HepG2 (cell line): ENCODE data around the gene COG8. TPM values are rescaled to one million over a fixed set of nuclear protein-coding genes. Genes with fewer than 3 reads are reported as not detected.

Source experiments
- ADNP ChIP-seq: sonication (generic); formaldehyde crosslinking; IDR thresholded peaks from 2 replicates; pipeline ENCODE4 v1.4.0; 2020; ENCODE audit warnings: missing genetic modification reagents
- ETV5 ChIP-seq: IDR thresholded peaks from 2 replicates; pipeline ENCODE4 v1.6.1; 2018; ENCODE audit warnings: missing biosample characterization, missing genetic modification reagents, inconsistent platforms, borderline replicate concordance
- HNRNPL ChIP-seq: fragments of 200-400 bp; formaldehyde crosslinking; IDR thresholded peaks from 2 replicates; pipeline ENCODE4 v1.6.1; 2017; ENCODE audit warnings: mild to moderate bottlenecking, low read depth, low read length
- ISL2 ChIP-seq: sonication (generic); formaldehyde crosslinking; IDR thresholded peaks from 2 replicates; pipeline ENCODE4 v1.5.0; 2020; ENCODE audit warnings: missing genetic modification reagents
- LRRFIP1 ChIP-seq: sonication (generic); formaldehyde crosslinking; conservative IDR thresholded peaks from 2 replicates; pipeline ENCODE4 v1.4.0; 2020; ENCODE audit warnings: missing genetic modification reagents
- MAFG ChIP-seq: sonication (generic); formaldehyde crosslinking; IDR thresholded peaks from 2 replicates; pipeline ENCODE4 v1.5.1; 2020; ENCODE audit warnings: mild to moderate bottlenecking, missing genetic modification reagents
- MNT ChIP-seq: fragments of 450-650 bp; IDR thresholded peaks from 2 replicates; pipeline ENCODE4 v1.6.1; 2016
- PCBP1 ChIP-seq: fragments of 200-400 bp; formaldehyde crosslinking; IDR thresholded peaks from 2 replicates; pipeline ENCODE4 v1.6.1; 2017; ENCODE audit warnings: mild to moderate bottlenecking, low read depth, low read length, borderline replicate concordance
- SATB2 ChIP-seq: sonication (generic); formaldehyde crosslinking; IDR thresholded peaks from 2 replicates; pipeline ENCODE4 v1.5.0; 2020; ENCODE audit warnings: missing genetic modification reagents
- SNAI1 ChIP-seq: sonication (generic); formaldehyde crosslinking; IDR thresholded peaks from 2 replicates; pipeline ENCODE4 v1.5.0; 2020; ENCODE audit warnings: mild to moderate bottlenecking, missing genetic modification reagents, borderline replicate concordance
- STAG1 ChIP-seq: sonication (generic); formaldehyde crosslinking; IDR thresholded peaks from 2 replicates; pipeline ENCODE4 v1.4.0; 2020; ENCODE audit warnings: missing genetic modification reagents
- THAP8 ChIP-seq: sonication (generic); formaldehyde crosslinking; IDR thresholded peaks from 2 replicates; pipeline ENCODE4 v1.5.1; 2020; ENCODE audit warnings: missing genetic modification reagents, mild to moderate bottlenecking, borderline replicate concordance
- XRCC5 ChIP-seq: fragments of 200-400 bp; formaldehyde crosslinking; optimal IDR thresholded peaks from 2 replicates; pipeline ENCODE3; 2017; ENCODE audit warnings: mild to moderate bottlenecking, low read length
- YEATS4 ChIP-seq: sonication (generic); formaldehyde crosslinking; IDR thresholded peaks from 2 replicates; pipeline ENCODE4 v1.4.0; 2020; ENCODE audit warnings: missing genetic modification reagents, borderline replicate concordance
- ZBTB44 ChIP-seq: sonication (generic); formaldehyde crosslinking; IDR thresholded peaks from 2 replicates; pipeline ENCODE4 v1.4.0; 2020; ENCODE audit warnings: missing genetic modification reagents
- ZNF205 ChIP-seq: IDR thresholded peaks from 2 replicates; pipeline ENCODE4 v1.6.1; 2018; ENCODE audit warnings: missing biosample characterization, missing genetic modification reagents
- ZNF468 ChIP-seq: sonication (generic); formaldehyde crosslinking; IDR thresholded peaks from 2 replicates; pipeline ENCODE4 v1.8.0; 2022; ENCODE audit warnings: mild to moderate bottlenecking, moderate library complexity, missing genetic modification reagents
- ZNF512B ChIP-seq: sonication (generic); formaldehyde crosslinking; IDR thresholded peaks from 2 replicates; pipeline ENCODE4 v1.5.1; 2020; ENCODE audit warnings: missing genetic modification reagents, mild to moderate bottlenecking, borderline replicate concordance
- ZNF558 ChIP-seq: sonication (generic); formaldehyde crosslinking; IDR thresholded peaks from 2 replicates; pipeline ENCODE4 v1.9.0; 2022; ENCODE audit warnings: mild to moderate bottlenecking, missing genetic modification reagents, borderline replicate concordance
- ZNF761 ChIP-seq: sonication (generic); formaldehyde crosslinking; conservative IDR thresholded peaks from 2 replicates; pipeline ENCODE4 v1.4.0; 2020; ENCODE audit warnings: mild to moderate bottlenecking, missing genetic modification reagents
- ZNF775 ChIP-seq: sonication (generic); formaldehyde crosslinking; IDR thresholded peaks from 2 replicates; pipeline ENCODE4 v1.4.0; 2020; ENCODE audit warnings: missing genetic modification reagents, mild to moderate bottlenecking, moderate library complexity, borderline replicate concordance
- polyA plus RNA-seq, 8 experiments: library from polyadenylated mRNA; depleted of rRNA in 3 of 8; stranded (reverse) in 7 of 8; unstranded in 1 of 8; fragments of >200 nt; fragmentation: Illumina TruSeq in 4 of 8; extraction: Trizol in 4 of 8; gene quantifications; 2 replicates each; pipeline versions ENCODE4 v1.2.1 to v1.2.3, GENCODE V29; 2011 to 2016; ENCODE audit warnings: low read depth in 4 of 8, missing spikeins in 1 of 8, mixed read lengths in 1 of 8; ENCODE audit not compliant: insufficient read depth in 1 of 8
- total RNA-seq, 5 experiments: library from RNA; depleted of rRNA; stranded (reverse); fragments of >200 nt; fragmentation: Illumina TruSeq; extraction: Trizol; gene quantifications; 2 replicates each; pipeline ENCODE4 v1.2.3, GENCODE V29; 2016; ENCODE audit warnings: low read depth in 1 of 5

Gene COG8
- total and polyA plus RNA-seq, 2 of the 13 experiments (the other 11 are each of a cell fraction or from before 2014, with no cell fraction given) = 45.5 to 52.1 TPM

GRCh38 chr16:69326172-69326873 lies 13.0 kb downstream of the COG8 start (continued):
- TF ChIP-seq LRRFIP1 (CRISPR knock-in tag) (no peak), ZNF512B (no peak; the same call in 1 of the 2 replicates), HNRNPL (no peak), SNAI1 (no peak), PCBP1 (no peak), ZNF761 (CRISPR knock-in tag) (0 out of 2 replicates have a peak, but pooled peaks have one; percentile 50), ZNF468 (no peak), SATB2 (CRISPR knock-in tag) (no peak), ADNP (CRISPR knock-in tag) (no peak), ZBTB44 (CRISPR knock-in tag) (no peak), ZNF205 (CRISPR knock-in tag) (no peak), ETV5 (CRISPR knock-in tag) (peak; percentile 68; the same call in 1 of the 2 replicates), XRCC5 (peak; percentile 77), MNT (peak; percentile 85), ZNF775 (CRISPR knock-in tag) (no peak), ISL2 (CRISPR knock-in tag) (no peak; the same call in 1 of the 2 replicates), THAP8 (no peak), STAG1 (CRISPR knock-in tag) (no peak), ZNF558 (CRISPR knock-in tag) (no peak), YEATS4 (peak; percentile 79; the same call in 1 of the 2 replicates), MAFG (CRISPR knock-in tag) (no peak)
